ENCODE results near the gene GFPT2.

GRCh38 chr5:180313677-180314505 lies 39.2 kb downstream of the GFPT2 start:
- TF ChIP-seq POLR2A (IDR thresholded peaks at IDR 0.05) (no peak), CTCF (IDR thresholded peaks at IDR 0.05) (peak in 1 of 6 experiments; percentile 9)

Measured in esophagus squamous epithelium (tissue), 4 donors.